Small intestine (tissue), 16 donors: ENCODE measurements around the gene STAT2. TPM values are rescaled to one million over a fixed set of nuclear protein-coding genes. Genes with fewer than 3 reads are reported as not detected.
"Not testable (repeated sequence)": the region's sequence is repeated elsewhere in the genome, so short reads cannot be mapped to it uniquely, and the experiment has no call there.

Experiments used
- DNase-seq, 2 donors: peaks; one replicate each; pipeline versions ENCODE4 v3.0.0 to v3.0.0-alpha.2; 2013
- FAIRE-seq: peaks from 2 replicates; lab custom pipeline; 2012; peaks lifted over from hg19 to GRCh38; lab: Jason Lieb, UNC
- H3K27ac ChIP-seq, 3 donors: one replicate each; pipeline ENCODE4 v1.5.1; 2013; ENCODE audit warnings: low read length in 2 of 3, mild to moderate bottlenecking in 2 of 3, control low read depth in 1 of 3, inconsistent platforms in 1 of 3, low read depth in 1 of 3, moderate library complexity in 1 of 3
- H3K27me3 ChIP-seq, 3 donors: one replicate each; pipeline ENCODE4 v1.6.1; 2013; ENCODE audit warnings: low read length in 3 of 3, inconsistent platforms in 1 of 3; ENCODE audit not compliant: control insufficient read depth in 3 of 3, insufficient read depth in 3 of 3
- H3K36me3 ChIP-seq, 3 donors: one replicate each; pipeline ENCODE4 v1.6.1; 2013; ENCODE audit warnings: low read length in 3 of 3, inconsistent platforms in 1 of 3, low read depth in 1 of 3, mild to moderate bottlenecking in 1 of 3, moderate library complexity in 1 of 3; ENCODE audit not compliant: control insufficient read depth in 3 of 3, insufficient read depth in 2 of 3
- H3K4me1 ChIP-seq, 3 donors: one replicate each; pipeline ENCODE4 v1.6.1; 2013; ENCODE audit warnings: low read length in 2 of 3, inconsistent platforms in 1 of 3, low read depth in 1 of 3, mild to moderate bottlenecking in 1 of 3, moderate library complexity in 1 of 3; ENCODE audit not compliant: control insufficient read depth in 3 of 3, insufficient read depth in 2 of 3
- H3K4me3 ChIP-seq, 3 donors: one replicate each; pipeline ENCODE4 v1.5.1; 2013; ENCODE audit warnings: low read length in 3 of 3, control low read depth in 1 of 3, inconsistent platforms in 1 of 3, low read depth in 1 of 3, mild to moderate bottlenecking in 1 of 3, moderate library complexity in 1 of 3
- H3K9me3 ChIP-seq, 2 donors: one replicate each; pipeline ENCODE4 v1.6.1; 2013; ENCODE audit warnings: low read depth in 1 of 2, low read length in 1 of 2; ENCODE audit not compliant: control insufficient read depth in 2 of 2, insufficient read depth in 1 of 2
- WGBS, 3 donors: extraction: QIAGEN DNeasy Blood & Tissue Kit; methylation state at CpG; one replicate each; pipeline ENCODE4 v1.1.7; 2013; 5-methylcytosine and 5-hydroxymethylcytosine counted together
- long read RNA-seq, 10 donors: transcript quantifications; one replicate each; lab custom pipeline, GENCODE V29; 2026
- polyA plus RNA-seq, 4 donors: library from polyadenylated mRNA; stranded (reverse) in 3 of 4; unstranded in 1 of 4; fragments of 200-250 nt in 3 of 4; fragments of 120-200 nt in 1 of 4; gene quantifications; one replicate each; pipeline versions ENCODE4 v1.2.1 to v1.2.3, GENCODE V29; 2013
- donor health status: healthy with polysubstance abuse.
- donor health status: control.
- donor health status: control.
- donor health status: Bipolar disorder and iron deficiency.
- donor health status: healthy.

Gene STAT2
- polyA plus RNA-seq, result 100 to 1,000 TPM in 1 of 4 donors, 10 to 100 TPM in 3; 28.9 to 120 (median 42.7) TPM
- long read RNA-seq, donor 1, partial matches to known transcripts, result 70 of 71 reads
- long read RNA-seq, donor 1, other reads (novel, unspliced or antisense), result 0 of 71 reads
- long read RNA-seq, donor 2, partial matches to known transcripts, result 0 of 1 reads
- long read RNA-seq, donor 2, other reads (novel, unspliced or antisense), result 0 of 1 reads
- long read RNA-seq, donor 3, partial matches to known transcripts, result 0 of 1 reads
- long read RNA-seq, donor 3, other reads (novel, unspliced or antisense), result 0 of 1 reads
- long read RNA-seq, donor 4, result 0 reads
- long read RNA-seq, donor 5, result 0 reads
- long read RNA-seq, donor 6, result 0 reads
- long read RNA-seq, donor 7, result 0 reads
- long read RNA-seq, donor 8, partial matches to known transcripts, result 0 of 1 reads
- long read RNA-seq, donor 8, other reads (novel, unspliced or antisense), result 0 of 1 reads
- long read RNA-seq, donor 9, partial matches to known transcripts, result 0 of 1 reads
- long read RNA-seq, donor 9, other reads (novel, unspliced or antisense), result 0 of 1 reads
- long read RNA-seq, donor 10, partial matches to known transcripts, result 0 of 4 reads
- long read RNA-seq, donor 10, other reads (novel, unspliced or antisense), result 0 of 4 reads

DNA sequence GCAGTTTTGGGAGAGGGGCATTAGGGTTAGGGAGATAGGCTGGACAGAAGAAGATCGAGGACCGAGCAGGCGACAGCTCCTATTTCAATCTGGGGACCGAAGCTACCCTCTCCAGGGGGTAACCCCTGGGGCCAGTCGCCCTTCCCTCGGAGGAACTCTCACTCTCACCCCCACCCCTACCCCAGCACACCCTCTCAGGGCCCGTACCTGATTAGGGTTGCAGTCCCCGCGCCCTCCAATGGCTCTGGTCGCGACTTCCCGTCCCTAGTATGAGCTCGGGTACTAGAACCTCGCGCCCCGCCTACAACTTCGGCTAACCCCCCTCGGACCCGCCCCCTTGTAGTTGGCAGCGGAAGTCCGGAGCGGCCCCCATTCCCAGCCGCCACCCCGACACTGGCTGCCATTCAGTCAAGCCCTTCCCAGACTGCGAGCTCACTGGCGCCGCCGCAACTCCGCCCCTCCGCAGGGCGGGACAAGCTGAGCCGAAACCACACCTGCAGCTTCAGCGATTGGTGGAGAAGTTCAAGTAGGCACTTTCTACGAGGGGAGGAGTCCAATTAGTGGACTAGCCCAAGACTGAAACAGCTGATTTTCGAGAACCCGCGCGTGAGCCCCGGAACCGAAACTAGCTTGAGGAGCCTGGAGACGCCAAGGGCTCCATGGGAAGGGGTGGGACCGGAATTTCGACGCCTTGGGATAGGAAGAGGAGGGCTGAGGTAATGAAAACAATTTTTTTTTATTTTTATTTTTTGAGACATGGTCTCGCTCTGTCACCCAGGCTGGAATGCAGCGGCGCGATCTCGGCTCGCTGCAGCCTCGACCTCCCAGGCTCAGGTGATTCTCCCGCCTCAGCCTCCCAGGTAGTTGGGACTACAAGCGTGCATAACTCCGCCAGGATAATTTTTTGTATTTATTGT lies at the start of gene STAT2:
Gene STAT2 (minus strand): TSS at position 257 of the 917 bp plus-strand sequence. CDS start 3,536 bp downstream, outside the sequence.
- FAIRE-seq (peak; percentile 96), DNase-seq (peak; percentile 100)
- Histone ChIP-seq H3K4me1 (no peaks in the 10 kb centered on the region), H3K27ac (peak within 1 kb of the TSS; percentile 73 to 93 (median 91)), H3K27me3 (no peaks in the 10 kb centered on the region), H3K36me3 (peaks cover 4 to 18% (median 9%) of the 10 kb centered on the region in 3 donors), H3K4me3 (peak within 1 kb of the TSS; percentile 80 to 87 (median 86)), H3K9me3 (no peaks in the 10 kb centered on the region)
- 0 to 1% (median 1%) methylated on average over 51 to 54 of the region's 54 CpGs for WGBS, 3 donors

DNA sequence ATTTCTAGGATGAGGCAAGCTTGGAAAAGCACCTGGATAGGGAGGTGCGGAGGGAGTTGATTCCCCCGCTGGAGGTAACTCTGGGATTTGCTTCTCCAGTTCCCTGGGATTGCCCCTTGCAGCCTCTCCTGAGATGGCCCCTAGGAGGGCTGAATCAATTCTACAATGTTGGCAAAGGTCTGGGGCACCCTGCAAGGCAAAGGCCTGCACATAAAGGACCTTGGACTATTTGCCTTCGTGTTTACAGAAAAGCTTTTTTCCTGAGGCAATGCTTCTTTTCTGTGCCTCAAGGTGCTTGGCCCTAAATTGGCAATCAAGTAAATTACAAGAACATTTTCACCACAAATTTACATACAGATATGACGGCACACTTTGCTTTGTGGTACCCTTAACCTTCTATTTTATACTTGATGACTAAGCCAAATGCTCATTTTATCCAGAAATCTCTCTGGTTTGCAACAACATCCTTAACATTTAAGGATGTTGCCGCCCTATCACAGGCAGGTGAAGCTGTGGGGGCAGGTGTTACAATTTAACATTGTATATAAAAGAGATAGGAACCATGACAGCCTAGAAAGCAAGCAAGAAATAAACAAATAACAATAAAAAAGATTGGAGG lies 49.0 kb upstream of the STAT2 start:
- peaks cover 0 to 14% (median 0%) of the 10 kb centered on the region in 3 donors for H3K36me3 ChIP-seq
- DNase-seq (peak in 1 of 2 donors; percentile 55), FAIRE-seq (no peak)
- no peaks in the 10 kb centered on the region for H3K9me3 ChIP-seq
- H3K4me3 ChIP-seq, result no peak overlapping the region
- H3K4me1 ChIP-seq, result peaks cover 0 to 9% (median 0%) of the 10 kb centered on the region in 3 donors
- no peak overlapping the region for H3K27ac ChIP-seq
- no peaks in the 10 kb centered on the region for H3K27me3 ChIP-seq
- 73 to 85% (median 80%) methylated on average over 5 of the region's 5 CpGs for WGBS, 3 donors

DNA sequence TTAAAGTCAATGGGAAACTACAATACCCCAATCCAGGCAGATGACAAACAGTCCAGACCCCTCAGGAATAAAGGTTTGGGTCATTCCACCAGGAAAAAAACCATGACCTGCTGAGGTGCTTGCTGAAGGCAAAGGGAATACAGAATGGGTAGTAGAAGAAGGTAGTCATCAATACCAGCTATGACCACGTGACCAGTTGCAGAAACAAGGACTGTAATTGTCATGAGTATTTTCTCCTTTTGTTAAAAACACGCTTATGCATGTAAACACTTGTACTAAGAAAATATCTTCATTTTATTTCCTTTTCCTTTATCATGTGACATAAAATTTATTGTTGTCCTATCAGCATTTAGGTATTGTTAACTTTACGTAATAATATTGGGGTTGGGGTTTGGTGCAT lies 44.3 kb upstream of the STAT2 start:
- H3K4me3 ChIP-seq, H3K9me3 ChIP-seq, DNase-seq, H3K4me1 ChIP-seq, H3K36me3 ChIP-seq, FAIRE-seq, H3K27me3 ChIP-seq, H3K27ac ChIP-seq: not testable (repeated sequence)
- 60 to 92% (median 88%) methylated on average over 3 of the region's 3 CpGs for WGBS, 3 donors

DNA sequence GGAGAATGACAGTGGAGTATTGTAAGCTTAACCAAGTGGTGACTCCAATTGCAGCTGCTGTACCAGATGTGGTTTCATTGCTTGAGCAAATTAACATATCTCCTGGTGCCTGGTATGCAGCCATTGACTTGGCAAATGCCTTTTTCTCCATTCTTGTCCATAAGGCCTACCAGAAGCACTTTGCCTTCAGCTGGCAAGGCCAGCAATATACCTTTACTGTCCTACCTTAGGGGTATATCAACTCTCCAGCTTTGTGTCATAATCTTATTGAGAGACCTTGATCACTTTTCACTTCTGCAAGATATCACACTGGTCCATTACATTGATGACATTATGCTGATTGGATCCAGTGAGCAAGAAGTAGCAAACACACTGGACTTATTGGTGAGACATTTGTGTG lies 41.7 kb upstream of the STAT2 start:
- FAIRE-seq, DNase-seq, H3K36me3 ChIP-seq: not testable (repeated sequence)

DNA sequence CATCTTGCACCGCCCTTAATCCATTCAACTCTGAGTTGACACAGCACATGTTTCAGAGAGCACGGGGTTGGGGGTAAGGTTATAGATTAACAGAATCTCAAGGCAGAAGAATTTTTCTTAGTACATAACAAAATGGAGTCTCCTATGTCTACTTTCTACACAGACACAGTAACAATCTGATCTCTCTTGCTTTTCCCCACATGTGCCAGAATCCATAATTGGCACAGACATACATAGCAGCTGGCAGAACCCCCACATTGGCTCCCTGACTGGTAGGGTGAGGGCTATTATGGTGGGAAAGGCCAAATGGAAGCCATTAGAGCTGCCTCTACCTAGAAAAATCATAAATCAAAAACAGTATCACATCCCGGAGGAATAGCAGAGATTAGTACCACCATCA lies 41.2 kb upstream of the STAT2 start:
- H3K27ac ChIP-seq, DNase-seq, H3K36me3 ChIP-seq, FAIRE-seq, H3K4me1 ChIP-seq, H3K4me3 ChIP-seq, H3K27me3 ChIP-seq: not testable (repeated sequence)
- peaks cover 0 to 15% of the 10 kb centered on the region in 2 donors for H3K9me3 ChIP-seq
- 67 to 95% (median 90%) methylated on average over 1 of the region's 3 CpGs for WGBS, 3 donors

More for the DNA sequence above, 41.7 kb upstream of the STAT2 start:
- H3K27me3 ChIP-seq, H3K4me3 ChIP-seq, H3K27ac ChIP-seq, H3K4me1 ChIP-seq: not testable (repeated sequence)
- H3K9me3 ChIP-seq, result peaks cover 0 to 15% of the 10 kb centered on the region in 2 donors

DNA sequence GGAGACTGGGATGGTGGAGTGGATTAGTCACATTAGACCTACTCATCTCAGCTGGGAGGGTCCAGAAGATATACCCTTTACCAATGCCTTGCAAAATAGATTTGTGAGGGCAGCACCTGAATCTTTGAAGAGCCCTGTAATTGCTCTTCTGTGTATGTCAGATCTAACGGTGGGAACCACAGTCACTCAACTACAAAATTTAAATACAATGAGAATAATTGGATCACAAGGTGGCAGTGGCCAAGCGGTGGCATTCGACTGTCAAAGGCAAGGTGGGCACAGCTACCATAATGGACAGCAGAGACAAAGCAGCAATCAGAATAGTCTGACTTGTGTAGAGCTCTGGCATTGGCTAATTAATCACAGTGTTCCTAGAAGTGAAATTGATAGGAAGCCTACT lies 39.6 kb upstream of the STAT2 start:
- DNase-seq, H3K4me3 ChIP-seq, H3K27me3 ChIP-seq, H3K4me1 ChIP-seq, H3K27ac ChIP-seq, H3K36me3 ChIP-seq, FAIRE-seq: not testable (repeated sequence)
- peaks cover 0 to 15% of the 10 kb centered on the region in 2 donors for H3K9me3 ChIP-seq
- 91 to 95% (median 94%) methylated on average over 3 of the region's 3 CpGs for WGBS, 3 donors

DNA sequence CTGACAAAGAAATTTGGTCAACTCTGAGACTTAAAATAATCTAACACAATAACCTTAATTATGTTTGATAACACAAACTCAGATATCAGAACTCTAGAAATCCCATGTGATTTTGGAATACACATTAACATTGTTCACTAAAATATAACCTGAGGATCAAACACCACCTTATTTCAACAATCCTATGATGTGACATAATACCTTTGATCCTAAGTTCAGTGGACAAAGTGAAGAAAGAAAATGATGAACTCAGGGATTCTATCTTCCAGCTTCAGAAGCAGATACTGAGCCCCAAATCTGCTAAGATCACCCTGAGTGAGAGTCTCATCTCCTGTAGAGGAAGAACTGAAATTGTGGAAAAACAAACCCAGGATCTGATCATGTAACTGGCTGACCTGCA lies 38.4 kb upstream of the STAT2 start:
- Histone ChIP-seq H3K27me3 (no peaks in the 10 kb centered on the region), H3K27ac (no peak overlapping the region), H3K4me1 (no peaks in the 10 kb centered on the region), H3K4me3 (no peak overlapping the region), H3K36me3 (no peaks in the 10 kb centered on the region), H3K9me3 (peaks cover 0 to 15% of the 10 kb centered on the region in 2 donors)
- FAIRE-seq, result no peak
- no peak for DNase-seq
